Mesendoderm (in vitro differentiated cells): ENCODE data around the gene ARRB1.
A peak's percentile ranks its signal among the peaks of the same experiment; 100 is the strongest.
"Not testable (repeated sequence)": the region's sequence is repeated elsewhere in the genome, so short reads cannot be mapped to it uniquely, and the experiment has no call there.

ENCODE experiments used
- DNase-seq: peaks from one replicate; pipeline ENCODE4 v3.0.0; 2013
- H2AK5ac ChIP-seq: 2 replicates; pipeline ENCODE4 v1.6.1; 2013; ENCODE audit warnings: low read length, inconsistent platforms
- H2BK120ac ChIP-seq: 2 replicates; pipeline ENCODE4 v1.6.1; 2013; ENCODE audit warnings: low read depth, mild to moderate bottlenecking, low read length, moderate library complexity, mixed read lengths
- H2BK15ac ChIP-seq: replicated peaks from 2 replicates; pipeline ENCODE4 v1.6.1; 2013; ENCODE audit warnings: low read depth, mild to moderate bottlenecking, moderate library complexity
- H2BK5ac ChIP-seq: 2 replicates; pipeline ENCODE4 v1.6.1; 2013; ENCODE audit warnings: low read length, inconsistent platforms
- H3K18ac ChIP-seq: 2 replicates; pipeline ENCODE4 v1.6.1; 2013; ENCODE audit warnings: mild to moderate bottlenecking, low read length, mixed read lengths
- H3K23ac ChIP-seq: one replicate; pipeline ENCODE4 v1.6.1; 2013; ENCODE audit warnings: low read length
- H3K27ac ChIP-seq: 2 replicates; pipeline ENCODE4 v1.5.1; 2013; ENCODE audit warnings: low read depth, mild to moderate bottlenecking, inconsistent platforms, low read length, moderate library complexity
- H3K27me3 ChIP-seq: 2 replicates; pipeline ENCODE4 v1.6.1; 2013; ENCODE audit warnings: low read length, control low read depth, mild to moderate bottlenecking, inconsistent platforms; ENCODE audit not compliant: insufficient read depth, poor library complexity
- H3K36me3 ChIP-seq: 2 replicates; pipeline ENCODE4 v1.6.1; 2013; ENCODE audit warnings: low read length, inconsistent platforms; ENCODE audit not compliant: control insufficient read depth, insufficient read depth
- H3K4ac ChIP-seq: one replicate; pipeline ENCODE4 v1.6.1; 2013; ENCODE audit warnings: low read depth, mild to moderate bottlenecking, low read length, moderate library complexity
- H3K4me1 ChIP-seq: 2 replicates; pipeline ENCODE4 v1.6.1; 2013; ENCODE audit warnings: low read depth, low read length, inconsistent platforms; ENCODE audit not compliant: control insufficient read depth
- H3K4me2 ChIP-seq: 2 replicates; pipeline ENCODE4 v1.6.1; 2013; ENCODE audit warnings: low read length
- H3K4me3 ChIP-seq: 2 replicates; pipeline ENCODE4 v1.5.1; 2013; ENCODE audit warnings: mild to moderate bottlenecking, low read length
- H3K56ac ChIP-seq: one replicate; pipeline ENCODE4 v1.6.1; 2013; ENCODE audit warnings: low read length
- H3K79me1 ChIP-seq: 2 replicates; pipeline ENCODE4 v1.6.1; 2013; ENCODE audit warnings: low read length, inconsistent platforms
- H3K79me2 ChIP-seq: 2 replicates; pipeline ENCODE4 v1.6.1; 2013; ENCODE audit warnings: mild to moderate bottlenecking, low read length; ENCODE audit not compliant: control insufficient read depth, insufficient read depth
- H3K9ac ChIP-seq: 2 replicates; pipeline ENCODE4 v1.6.1; 2013; ENCODE audit warnings: low read length, inconsistent platforms
- H4K5ac ChIP-seq: one replicate; pipeline ENCODE4 v1.6.1; 2013; ENCODE audit warnings: low read length
- H4K8ac ChIP-seq: one replicate; pipeline ENCODE4 v1.6.1; 2013; ENCODE audit warnings: low read depth, mild to moderate bottlenecking, control low read depth, low read length, moderate library complexity
- WGBS: extraction: QIAGEN DNeasy Blood & Tissue Kit; methylation state at CpG from one replicate; pipeline ENCODE4 v1.1.7; 2013; ENCODE audit warnings: low lambda C conversion rate, missing lambda C conversion rate; ENCODE audit not compliant: insufficient coverage; ENCODE audit errors: extremely low coverage; 5-methylcytosine and 5-hydroxymethylcytosine counted together

The ARRB1 gene

GRCh38 chr11:75276686-75277085 is 74.8 kb downstream of the ARRB1 start:
- no peaks in the 10 kb centered on the region for H3K79me2 ChIP-seq
- no peak overlapping the region for H3K4me2 ChIP-seq
- no peaks in the 10 kb centered on the region for H3K27me3 ChIP-seq
- DNase-seq: no peak
- WGBS: no CpG with 5 or more reads among the region's 6 CpGs
- no peak overlapping the region for H3K4ac ChIP-seq
- peaks cover 9% of the 10 kb centered on the region for H3K36me3 ChIP-seq
- H3K18ac ChIP-seq: no peak overlapping the region
- no peak overlapping the region for H3K9ac ChIP-seq
- H3K4me3 ChIP-seq: no peak overlapping the region
- H2AK5ac ChIP-seq: no peak overlapping the region
- H2BK120ac ChIP-seq: no peak overlapping the region
- no peak overlapping the region for H4K5ac ChIP-seq
- no peak overlapping the region for H3K56ac ChIP-seq
- no peaks in the 10 kb centered on the region for H3K79me1 ChIP-seq
- no peak overlapping the region for H2BK15ac ChIP-seq
- H3K4me1 ChIP-seq: no peaks in the 10 kb centered on the region
- H2BK5ac ChIP-seq: no peak overlapping the region
- no peak overlapping the region for H3K27ac ChIP-seq
- H4K8ac ChIP-seq: no peak overlapping the region
- no peak overlapping the region for H3K23ac ChIP-seq

GRCh38 chr11:75276186-75276585 is 75.3 kb downstream of the ARRB1 start:
- Histone ChIP-seq H4K5ac (no peak overlapping the region), H2AK5ac (no peak overlapping the region), H3K27me3 (no peaks in the 10 kb centered on the region), H3K18ac (no peak overlapping the region), H3K4me3 (no peak overlapping the region), H3K36me3 (peaks cover 9% of the 10 kb centered on the region), H4K8ac (no peak overlapping the region), H2BK15ac (no peak overlapping the region), H3K4ac (no peak overlapping the region), H3K4me1 (no peaks in the 10 kb centered on the region), H2BK120ac (no peak overlapping the region), H3K4me2 (no peak overlapping the region), H3K56ac (no peak overlapping the region), H3K23ac (no peak overlapping the region), H3K27ac (no peak overlapping the region), H2BK5ac (no peak overlapping the region), H3K9ac (no peak overlapping the region), H3K79me2 (no peaks in the 10 kb centered on the region), H3K79me1 (no peaks in the 10 kb centered on the region)
- no CpG with 5 or more reads among the region's 2 CpGs for WGBS
- DNase-seq: no peak

GRCh38 chr11:75275581-75275980 is 75.9 kb downstream of the ARRB1 start:
- H2AK5ac ChIP-seq: no peak overlapping the region
- H3K79me2 ChIP-seq: no peaks in the 10 kb centered on the region
- peaks cover 9% of the 10 kb centered on the region for H3K36me3 ChIP-seq
- H3K18ac ChIP-seq: no peak overlapping the region
- H4K8ac ChIP-seq: no peak overlapping the region
- H3K9ac ChIP-seq: no peak overlapping the region
- H4K5ac ChIP-seq: no peak overlapping the region
- DNase-seq: peak; percentile 48
- no peaks in the 10 kb centered on the region for H3K79me1 ChIP-seq
- H2BK5ac ChIP-seq: no peak overlapping the region
- H2BK15ac ChIP-seq: no peak overlapping the region
- H3K23ac ChIP-seq: no peak overlapping the region
- no peak overlapping the region for H3K4ac ChIP-seq
- WGBS: no CpG with 5 or more reads among the region's 6 CpGs
- H2BK120ac ChIP-seq: no peak overlapping the region
- H3K4me2 ChIP-seq: no peak overlapping the region
- no peak overlapping the region for H3K4me3 ChIP-seq
- H3K27me3 ChIP-seq: no peaks in the 10 kb centered on the region
- no peaks in the 10 kb centered on the region for H3K4me1 ChIP-seq
- no peak overlapping the region for H3K27ac ChIP-seq
- no peak overlapping the region for H3K56ac ChIP-seq

GRCh38 chr11:75274716-75275115 is 76.7 kb downstream of the ARRB1 start:
- not testable (repeated sequence) for H3K4me1 ChIP-seq, H2BK120ac ChIP-seq, H3K79me1 ChIP-seq, H3K4me3 ChIP-seq, H2BK15ac ChIP-seq, H4K5ac ChIP-seq, H3K36me3 ChIP-seq, H4K8ac ChIP-seq, H3K4ac ChIP-seq, H3K4me2 ChIP-seq, H3K18ac ChIP-seq, H3K27me3 ChIP-seq, H3K27ac ChIP-seq, H3K79me2 ChIP-seq, H2BK5ac ChIP-seq, H3K9ac ChIP-seq, H3K56ac ChIP-seq, H2AK5ac ChIP-seq, DNase-seq, H3K23ac ChIP-seq
- WGBS: no CpG with 5 or more reads among the region's 3 CpGs

- peaks cover 11% of the 10 kb centered on the region for H3K36me3 ChIP-seq
Measured at GRCh38 chr11:75273411-75274391, 77.8 kb downstream of the ARRB1 start.

More at GRCh38 chr11:75273411-75274391, 77.8 kb downstream of the ARRB1 start:
- WGBS: no CpG with 5 or more reads among the region's 15 CpGs
- no peak overlapping the region for H2BK15ac ChIP-seq
- H3K4ac ChIP-seq: no peak overlapping the region
- no peak overlapping the region for H2BK5ac ChIP-seq
- no peak overlapping the region for H3K23ac ChIP-seq
- H4K8ac ChIP-seq: no peak overlapping the region
- no peak overlapping the region for H3K27ac ChIP-seq
- no peaks in the 10 kb centered on the region for H3K79me1 ChIP-seq
- no peak for DNase-seq
- no peak overlapping the region for H3K4me2 ChIP-seq
- H2AK5ac ChIP-seq: no peak overlapping the region
- H3K27me3 ChIP-seq: no peaks in the 10 kb centered on the region
- H3K18ac ChIP-seq: no peak overlapping the region
- no peak overlapping the region for H2BK120ac ChIP-seq
- no peak overlapping the region for H3K9ac ChIP-seq
- H4K5ac ChIP-seq: no peak overlapping the region
- no peak overlapping the region for H3K4me3 ChIP-seq
- no peaks in the 10 kb centered on the region for H3K79me2 ChIP-seq
- no peaks in the 10 kb centered on the region for H3K4me1 ChIP-seq
- H3K56ac ChIP-seq: no peak overlapping the region
